ENCODE measurements around the gene CTIF. TPM values are rescaled to one million over a fixed set of nuclear protein-coding genes. Genes with fewer than 3 reads are reported as not detected.

The CTIF gene
- total and polyA plus RNA-seq, 2 experiments from 2014 or later: 22.1 to 27.9 TPM

DNA sequence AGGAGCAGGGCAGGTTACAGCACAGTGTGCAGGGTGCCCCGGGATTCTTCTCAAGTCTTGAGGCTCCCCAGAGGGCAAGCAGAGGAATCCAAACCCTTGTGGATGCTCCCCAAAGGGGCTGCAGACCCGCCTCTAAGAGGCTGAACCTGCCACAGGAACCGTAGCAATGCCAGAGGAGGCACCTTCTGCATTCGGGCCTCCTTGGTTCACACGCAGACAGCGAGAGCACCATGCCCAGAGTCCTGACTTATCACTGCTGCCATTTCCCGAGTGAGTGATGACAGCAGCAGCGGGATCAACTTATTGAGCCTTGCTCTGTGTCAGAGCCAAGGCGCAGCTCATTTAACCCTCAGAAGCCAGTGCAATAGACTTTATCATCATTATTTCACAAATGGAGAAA, 203.5 kb downstream of the CTIF start:
- Histone ChIP-seq H3K27ac (no peak overlapping the region), H3K4me3 (no peak overlapping the region), H2AFZ (no peak overlapping the region), H3K27me3 (no peaks in the 10 kb centered on the region), H4K20me1 (ENCODE audit: insufficient read depth, poor library complexity, severe bottlenecking) (no peaks in the 10 kb centered on the region), H3K9me3 (ENCODE audit: low read depth) (no peaks in the 10 kb centered on the region), H3K4me2 (peak overlapping the region; percentile 17), H3K4me1 (ENCODE audit: insufficient read depth) (peaks cover 11% of the 10 kb centered on the region), H3K36me3 (replicated peaks; ENCODE audit: insufficient read depth, low read depth) (no peaks in the 10 kb centered on the region), H3K79me2 (no peaks in the 10 kb centered on the region), H3K9me2 (replicated peaks; ENCODE audit: insufficient read depth) (no peaks in the 10 kb centered on the region)
- TF ChIP-seq EZH2phosphoT487 (IDR thresholded peaks at IDR 0.05; ENCODE audit: low read depth, severe bottlenecking, unreplicated experiment) (no peak), CTCF (IDR thresholded peaks at IDR 0.05; ENCODE audit: poor library complexity) (no peak), EZH2 (IDR thresholded peaks at IDR 0.05; ENCODE audit: borderline replicate concordance) (no peak)
- DNase-seq (ENCODE audit: low spot score): no peak
- 86% methylated on average over 9 of the region's 9 CpGs for whole genome bisulfite sequencing (ENCODE audit: low lambda C conversion rate, missing lambda C conversion rate)

- Histone ChIP-seq H3K4me1 (ENCODE audit: insufficient read depth) (peaks cover 11% of the 10 kb centered on the region), H3K27me3 (no peaks in the 10 kb centered on the region), H2AFZ (no peak overlapping the region), H3K27ac (peak overlapping the region; percentile 10), H3K79me2 (no peaks in the 10 kb centered on the region), H3K4me3 (no peak overlapping the region), H4K20me1 (ENCODE audit: insufficient read depth, poor library complexity, severe bottlenecking) (no peaks in the 10 kb centered on the region), H3K9me3 (ENCODE audit: low read depth) (no peaks in the 10 kb centered on the region), H3K9me2 (replicated peaks; ENCODE audit: insufficient read depth) (no peaks in the 10 kb centered on the region), H3K36me3 (replicated peaks; ENCODE audit: insufficient read depth, low read depth) (no peaks in the 10 kb centered on the region), H3K4me2 (peak overlapping the region; percentile 28)
- DNase-seq (ENCODE audit: low spot score): peak; percentile 41
- 41% methylated on average over 11 of the region's 11 CpGs for WGBS (ENCODE audit: low lambda C conversion rate, missing lambda C conversion rate)
- no peak for TF ChIP-seq EZH2phosphoT487 (IDR thresholded peaks at IDR 0.05; ENCODE audit: low read depth, severe bottlenecking, unreplicated experiment)
- TF ChIP-seq EZH2 (IDR thresholded peaks at IDR 0.05; ENCODE audit: borderline replicate concordance): no peak
- no peak for TF ChIP-seq CTCF (IDR thresholded peaks at IDR 0.05; ENCODE audit: poor library complexity)
Observed at GRCh38 chr18:48742706-48743475, 204.1 kb downstream of the CTIF start.

DNA sequence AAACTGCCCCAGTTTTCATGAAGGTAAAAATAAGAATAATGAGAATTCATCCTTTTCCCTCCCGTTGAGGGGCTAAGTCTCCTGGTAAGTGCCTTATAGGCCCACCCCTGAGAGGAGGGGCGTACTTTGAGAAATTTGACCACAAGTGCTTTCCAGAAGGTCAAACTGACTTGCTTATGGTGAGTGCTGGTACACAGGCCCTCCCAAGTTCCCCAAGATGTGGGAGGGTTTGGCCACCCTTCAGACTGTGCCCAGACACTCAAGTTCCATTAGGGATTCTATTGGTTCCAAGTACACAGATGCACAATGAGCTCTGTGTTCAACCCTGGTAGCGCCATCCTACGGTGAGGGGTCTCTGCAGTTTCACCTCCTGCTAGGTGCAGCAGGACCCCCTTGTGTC, 205.1 kb downstream of the CTIF start:
- peaks cover 11% of the 10 kb centered on the region for H3K4me1 ChIP-seq (ENCODE audit: insufficient read depth)
- no peak overlapping the region for H3K27ac ChIP-seq
- H3K9me2 ChIP-seq (replicated peaks; ENCODE audit: insufficient read depth): no peaks in the 10 kb centered on the region
- no peaks in the 10 kb centered on the region for H3K79me2 ChIP-seq
- WGBS (ENCODE audit: low lambda C conversion rate, missing lambda C conversion rate): 89% methylated on average over 4 of the region's 4 CpGs
- TF ChIP-seq EZH2 (IDR thresholded peaks at IDR 0.05; ENCODE audit: borderline replicate concordance): no peak
- TF ChIP-seq CTCF (IDR thresholded peaks at IDR 0.05; ENCODE audit: poor library complexity): no peak
- no peak for TF ChIP-seq EZH2phosphoT487 (IDR thresholded peaks at IDR 0.05; ENCODE audit: low read depth, severe bottlenecking, unreplicated experiment)
- H4K20me1 ChIP-seq (ENCODE audit: insufficient read depth, poor library complexity, severe bottlenecking): no peaks in the 10 kb centered on the region
- DNase-seq (ENCODE audit: low spot score): no peak
- no peaks in the 10 kb centered on the region for H3K9me3 ChIP-seq (ENCODE audit: low read depth)
- H3K27me3 ChIP-seq: no peaks in the 10 kb centered on the region
- no peak overlapping the region for H3K4me2 ChIP-seq
- H3K36me3 ChIP-seq (replicated peaks; ENCODE audit: insufficient read depth, low read depth): no peaks in the 10 kb centered on the region
- no peak overlapping the region for H3K4me3 ChIP-seq
- H2AFZ ChIP-seq: no peak overlapping the region

Measured in hepatocyte (in vitro differentiated cells).